Keratinocyte (primary cell): Measurements from ENCODE around the gene SCUBE3. TPM values are rescaled to one million over a fixed set of nuclear protein-coding genes. Genes with fewer than 3 reads are reported as not detected.

Experiments used
- DNase-seq: peaks from one replicate; pipeline ENCODE4 v3.0.0-alpha.2; 2011; ENCODE audit warnings: low read depth, missing footprints, low spot score
- FAIRE-seq: peaks from 2 replicates; lab custom pipeline; 2011; peaks lifted over from hg19 to GRCh38; lab: Jason Lieb, UNC
- H2AFZ ChIP-seq: 2 replicates; pipeline ENCODE4 v1.6.0; 2012; ENCODE audit warnings: low read length, control low read depth, inconsistent platforms; ENCODE audit not compliant: control insufficient read depth
- H3K27ac ChIP-seq: 2 replicates; pipeline ENCODE4 v1.5.1; 2011; ENCODE audit warnings: low read length; ENCODE audit not compliant: control insufficient read depth, insufficient read depth
- H3K27me3 ChIP-seq: 3 replicates; pipeline ENCODE4 v1.6.0; 2011; ENCODE audit warnings: low read length; ENCODE audit not compliant: control insufficient read depth, insufficient read depth; ENCODE audit errors: extremely low read depth
- H3K36me3 ChIP-seq, 2 experiments: 2 replicates in 1 of 2; 3 replicates in 1 of 2; pipeline ENCODE4 v1.5.1; 2011; ENCODE audit warnings: low read length in 2 of 2, mild to moderate bottlenecking in 1 of 2; ENCODE audit not compliant: control insufficient read depth in 2 of 2, insufficient read depth in 2 of 2; ENCODE audit errors: extremely low read depth in 1 of 2
- H3K4me1 ChIP-seq: 3 replicates; pipeline ENCODE4 v1.5.1; 2011; ENCODE audit warnings: low read length; ENCODE audit not compliant: control insufficient read depth, insufficient read depth; ENCODE audit errors: extremely low read depth
- H3K4me2 ChIP-seq: 3 replicates; pipeline ENCODE4 v1.6.0; 2011; ENCODE audit warnings: low read depth, low read length; ENCODE audit not compliant: control insufficient read depth, insufficient read depth; ENCODE audit errors: extremely low read depth
- H3K4me3 ChIP-seq, 3 experiments: fragments of 200-600 bp in 1 of 3; sonication (generic) in 1 of 3; 2 replicates in 2 of 3; 3 replicates in 1 of 3; pipeline ENCODE4 v1.5.1; 2011 to 2016; ENCODE audit warnings: low read length in 3 of 3, mild to moderate bottlenecking in 3 of 3, control low read depth in 2 of 3, inconsistent platforms in 1 of 3, low read depth in 1 of 3, mixed read lengths in 1 of 3, mixed run types in 1 of 3, moderate library complexity in 1 of 3; ENCODE audit not compliant: control insufficient read depth in 2 of 3, insufficient read depth in 2 of 3; ENCODE audit errors: extremely low read depth in 1 of 3
- H3K79me2 ChIP-seq: 2 replicates; pipeline ENCODE4 v1.6.0; 2012; ENCODE audit warnings: low read length; ENCODE audit not compliant: control insufficient read depth, insufficient read depth
- H3K9ac ChIP-seq: 3 replicates; pipeline ENCODE4 v1.6.0; 2011; ENCODE audit warnings: low read length; ENCODE audit not compliant: control insufficient read depth, insufficient read depth; ENCODE audit errors: extremely low read depth
- H3K9me1 ChIP-seq: 3 replicates; pipeline ENCODE4 v1.6.0; 2011; ENCODE audit warnings: low read length; ENCODE audit not compliant: control insufficient read depth, insufficient read depth; ENCODE audit errors: extremely low read depth
- H3K9me3 ChIP-seq: 2 replicates; pipeline ENCODE4 v1.5.1; 2012; ENCODE audit warnings: low read depth, low read length; ENCODE audit not compliant: control insufficient read depth
- H4K20me1 ChIP-seq: 3 replicates; pipeline ENCODE4 v1.6.0; 2011; ENCODE audit warnings: low read length; ENCODE audit not compliant: control insufficient read depth, insufficient read depth; ENCODE audit errors: extremely low read depth
- EZH2 ChIP-seq: IDR thresholded peaks from one replicate; pipeline ENCODE4 v1.6.1; 2012; ENCODE audit warnings: inconsistent platforms, mild to moderate bottlenecking, low read length, moderate library complexity
- dilution Hi-C: fragments of 300-500 bp; cut with MboI; formaldehyde crosslinking; loops from one replicate; pipeline ENCODE4 v1.7.0; 2020; ENCODE audit warnings: low sequenced_read_pairs; ENCODE audit not compliant: extremely low pct_ligation_motif_present
- polyA plus RNA-seq, 5 experiments: library from polyadenylated mRNA; depleted of rRNA in 3 of 5; stranded (reverse) in 3 of 5; stranded (forward) in 1 of 5; unstranded in 1 of 5; fragments of >200 nt; gene quantifications; 1 replicate in 1 of 5; 2 replicates in 3 of 5; 3 replicates in 1 of 5; pipeline versions ENCODE4 v1.2.1 to v1.2.3, GENCODE V29; 2011 to 2012; ENCODE audit warnings: missing spikeins in 2 of 5, low read depth in 1 of 5, low replicate concordance in 1 of 5
- TF ChIP-seq, protein P1 (sequence below), 3 experiments: IDR thresholded peaks in 1 of 3; conservative IDR thresholded peaks in 1 of 3; optimal IDR thresholded peaks in 1 of 3; 2 replicates in 2 of 3; 3 replicates in 1 of 3; pipeline versions ENCODE3 to v1.5.1; 2011; ENCODE audit warnings: low read length in 3 of 3, mild to moderate bottlenecking in 3 of 3, moderate library complexity in 2 of 3, control low read depth in 1 of 3, inconsistent platforms in 1 of 3; ENCODE audit not compliant: insufficient read depth in 2 of 3; ENCODE audit errors: extremely low read depth in 1 of 3

SCUBE3 gene
- polyA plus RNA-seq, 1 donor (not counting 4 experiments of a cell fraction or from before 2014, with no cell fraction given), result 0.01 TPM

GRCh38 chr6:35190306-35190705 lies 23.4 kb upstream of the SCUBE3 start:
- H3K4me2 ChIP-seq, result no peak overlapping the region
- peaks cover 3% of the 10 kb centered on the region for H3K27me3 ChIP-seq
- no peaks in the 10 kb centered on the region for H4K20me1 ChIP-seq
- H3K36me3 ChIP-seq, result no peaks in the 10 kb centered on the region
- dilution Hi-C loops, result no loop called here
- H3K4me3 ChIP-seq, result no peak overlapping the region
- FAIRE-seq, result no peak
- H3K9ac ChIP-seq, result no peak overlapping the region
- no peak overlapping the region for H2AFZ ChIP-seq
- TF ChIP-seq EZH2, result no peak
- TF ChIP-seq, protein P1, sequence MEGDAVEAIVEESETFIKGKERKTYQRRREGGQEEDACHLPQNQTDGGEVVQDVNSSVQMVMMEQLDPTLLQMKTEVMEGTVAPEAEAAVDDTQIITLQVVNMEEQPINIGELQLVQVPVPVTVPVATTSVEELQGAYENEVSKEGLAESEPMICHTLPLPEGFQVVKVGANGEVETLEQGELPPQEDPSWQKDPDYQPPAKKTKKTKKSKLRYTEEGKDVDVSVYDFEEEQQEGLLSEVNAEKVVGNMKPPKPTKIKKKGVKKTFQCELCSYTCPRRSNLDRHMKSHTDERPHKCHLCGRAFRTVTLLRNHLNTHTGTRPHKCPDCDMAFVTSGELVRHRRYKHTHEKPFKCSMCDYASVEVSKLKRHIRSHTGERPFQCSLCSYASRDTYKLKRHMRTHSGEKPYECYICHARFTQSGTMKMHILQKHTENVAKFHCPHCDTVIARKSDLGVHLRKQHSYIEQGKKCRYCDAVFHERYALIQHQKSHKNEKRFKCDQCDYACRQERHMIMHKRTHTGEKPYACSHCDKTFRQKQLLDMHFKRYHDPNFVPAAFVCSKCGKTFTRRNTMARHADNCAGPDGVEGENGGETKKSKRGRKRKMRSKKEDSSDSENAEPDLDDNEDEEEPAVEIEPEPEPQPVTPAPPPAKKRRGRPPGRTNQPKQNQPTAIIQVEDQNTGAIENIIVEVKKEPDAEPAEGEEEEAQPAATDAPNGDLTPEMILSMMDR (optimal IDR thresholded peaks at IDR 0.05 in 1 of 3, IDR thresholded peaks at IDR 0.05 in 1 of 3, conservative IDR thresholded peaks at IDR 0.05 in 1 of 3; ENCODE audit: extremely low read depth in 1 of 3, insufficient read depth in 2 of 3, low read length in 3 of 3), result no peak
- H3K27ac ChIP-seq, result no peak overlapping the region
- no peaks in the 10 kb centered on the region for H3K9me1 ChIP-seq
- H3K4me1 ChIP-seq, result no peaks in the 10 kb centered on the region
- no peak for DNase-seq
- no peaks in the 10 kb centered on the region for H3K79me2 ChIP-seq
- H3K9me3 ChIP-seq, result no peaks in the 10 kb centered on the region

- Histone ChIP-seq H3K9me3 (no peaks in the 10 kb centered on the region), H3K4me2 (no peak overlapping the region), H3K4me3 (no peak overlapping the region), H3K9me1 (no peaks in the 10 kb centered on the region), H3K36me3 (no peaks in the 10 kb centered on the region), H4K20me1 (no peaks in the 10 kb centered on the region), H3K27me3 (peaks cover 3% of the 10 kb centered on the region), H2AFZ (no peak overlapping the region), H3K4me1 (no peaks in the 10 kb centered on the region), H3K9ac (no peak overlapping the region), H3K79me2 (no peaks in the 10 kb centered on the region), H3K27ac (no peak overlapping the region)
- DNase-seq (no peak), FAIRE-seq (no peak)
- dilution Hi-C loops, result no loop called here
- TF ChIP-seq EZH2, result no peak
- TF ChIP-seq, protein P1 (optimal IDR thresholded peaks at IDR 0.05 in 1 of 3, IDR thresholded peaks at IDR 0.05 in 1 of 3, conservative IDR thresholded peaks at IDR 0.05 in 1 of 3; ENCODE audit: extremely low read depth in 1 of 3, insufficient read depth in 2 of 3, low read length in 3 of 3), result no peak
These were observed 21.9 kb upstream of the SCUBE3 start for GRCh38 chr6:35191889-35192288.
